ENCODE data around the gene SPSB1. TPM values are rescaled to one million over a fixed set of nuclear protein-coding genes. Genes with fewer than 3 reads are reported as not detected.

Gene SPSB1
- total and polyA plus RNA-seq, 2 experiments from 2014 or later, result 4.6 to 5.4 TPM

GRCh38 chr1:9413071-9413876, 120.6 kb downstream of the SPSB1 start:
- peak; percentile 80 to 94 for DNase-seq (ENCODE audit: low read depth in 1 of 2, low spot score in 1 of 2)
- H3K27me3 ChIP-seq, result no peaks in the 10 kb centered on the region
- no peaks in the 10 kb centered on the region for H3K36me3 ChIP-seq
- TF ChIP-seq, protein P1, sequence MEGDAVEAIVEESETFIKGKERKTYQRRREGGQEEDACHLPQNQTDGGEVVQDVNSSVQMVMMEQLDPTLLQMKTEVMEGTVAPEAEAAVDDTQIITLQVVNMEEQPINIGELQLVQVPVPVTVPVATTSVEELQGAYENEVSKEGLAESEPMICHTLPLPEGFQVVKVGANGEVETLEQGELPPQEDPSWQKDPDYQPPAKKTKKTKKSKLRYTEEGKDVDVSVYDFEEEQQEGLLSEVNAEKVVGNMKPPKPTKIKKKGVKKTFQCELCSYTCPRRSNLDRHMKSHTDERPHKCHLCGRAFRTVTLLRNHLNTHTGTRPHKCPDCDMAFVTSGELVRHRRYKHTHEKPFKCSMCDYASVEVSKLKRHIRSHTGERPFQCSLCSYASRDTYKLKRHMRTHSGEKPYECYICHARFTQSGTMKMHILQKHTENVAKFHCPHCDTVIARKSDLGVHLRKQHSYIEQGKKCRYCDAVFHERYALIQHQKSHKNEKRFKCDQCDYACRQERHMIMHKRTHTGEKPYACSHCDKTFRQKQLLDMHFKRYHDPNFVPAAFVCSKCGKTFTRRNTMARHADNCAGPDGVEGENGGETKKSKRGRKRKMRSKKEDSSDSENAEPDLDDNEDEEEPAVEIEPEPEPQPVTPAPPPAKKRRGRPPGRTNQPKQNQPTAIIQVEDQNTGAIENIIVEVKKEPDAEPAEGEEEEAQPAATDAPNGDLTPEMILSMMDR (IDR thresholded peaks at IDR 0.05; ENCODE audit: low read depth, low read length), result no peak
- no peaks in the 10 kb centered on the region for H3K9me3 ChIP-seq (ENCODE audit: low read depth)
- peak overlapping the region; percentile 91 for H3K27ac ChIP-seq
- H3K4me1 ChIP-seq (ENCODE audit: low read depth), result peaks cover 32% of the 10 kb centered on the region
- H3K4me3 ChIP-seq, result no peak overlapping the region

DNA sequence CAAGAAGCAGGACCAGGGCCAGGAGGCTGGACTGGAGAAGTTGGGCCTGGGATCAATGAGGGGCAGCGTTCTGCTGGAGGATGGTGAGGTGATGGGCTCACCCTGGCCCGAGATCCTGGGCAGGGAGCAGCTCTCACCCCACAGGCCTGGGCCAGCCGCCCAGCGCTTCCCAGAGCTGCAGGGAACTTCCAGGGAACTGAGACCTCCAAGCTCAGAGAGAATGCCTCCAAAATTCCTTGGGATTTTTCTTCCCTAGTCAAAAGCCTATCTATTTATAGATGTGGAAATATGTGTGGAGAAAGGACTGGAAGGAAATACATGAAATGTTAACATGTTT, 121.2 kb downstream of the SPSB1 start:
- Histone ChIP-seq H3K27ac (peak overlapping the region; percentile 91), H3K4me1 (ENCODE audit: low read depth) (peaks cover 32% of the 10 kb centered on the region), H3K36me3 (no peaks in the 10 kb centered on the region), H3K27me3 (no peaks in the 10 kb centered on the region), H3K4me3 (no peak overlapping the region), H3K9me3 (ENCODE audit: low read depth) (no peaks in the 10 kb centered on the region)
- peak in 1 of 2 donors; percentile 24 for DNase-seq (ENCODE audit: low read depth in 1 of 2, low spot score in 1 of 2)
- TF ChIP-seq, protein P1 (IDR thresholded peaks at IDR 0.05; ENCODE audit: low read depth, low read length), result no peak

DNA sequence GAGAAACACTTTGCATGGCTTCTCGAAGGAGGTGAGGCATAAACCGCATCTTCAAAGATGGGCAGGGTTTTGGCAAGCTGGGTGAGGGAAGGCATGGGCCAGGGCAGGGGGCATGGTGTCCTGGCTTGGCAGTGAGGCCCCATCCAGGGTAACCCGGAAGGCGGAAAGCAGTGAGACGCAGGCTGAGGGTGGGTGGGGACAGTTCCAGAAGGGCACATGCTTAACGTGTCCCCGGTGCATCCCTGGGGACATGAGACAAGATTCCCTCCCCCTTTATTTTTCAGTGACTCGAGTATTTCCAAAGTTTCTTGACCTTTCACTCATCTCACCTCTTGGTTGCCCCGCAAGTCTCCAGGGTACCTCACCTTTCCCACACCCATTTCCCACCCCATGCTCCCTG, 123.8 kb downstream of the SPSB1 start:
- TF ChIP-seq, protein P1 (IDR thresholded peaks at IDR 0.05; ENCODE audit: low read depth, low read length), result no peak
- no peak overlapping the region for H3K4me3 ChIP-seq
- no peaks in the 10 kb centered on the region for H3K36me3 ChIP-seq
- no peaks in the 10 kb centered on the region for H3K27me3 ChIP-seq
- peaks cover 26% of the 10 kb centered on the region for H3K4me1 ChIP-seq (ENCODE audit: low read depth)
- no peak for DNase-seq (ENCODE audit: low read depth in 1 of 2, low spot score in 1 of 2)
- no peaks in the 10 kb centered on the region for H3K9me3 ChIP-seq (ENCODE audit: low read depth)
- H3K27ac ChIP-seq, result no peak overlapping the region

- Histone ChIP-seq H3K36me3 (no peaks in the 10 kb centered on the region), H3K9me3 (ENCODE audit: low read depth) (no peaks in the 10 kb centered on the region), H3K27me3 (no peaks in the 10 kb centered on the region), H3K4me3 (no peak overlapping the region), H3K27ac (no peak overlapping the region), H3K4me1 (ENCODE audit: low read depth) (peaks cover 26% of the 10 kb centered on the region)
- TF ChIP-seq, protein P1 (IDR thresholded peaks at IDR 0.05; ENCODE audit: low read depth, low read length), result no peak
- no peak for DNase-seq (ENCODE audit: low read depth in 1 of 2, low spot score in 1 of 2)
Observed at GRCh38 chr1:9416918-9417500, 124.3 kb downstream of the SPSB1 start.

DNA sequence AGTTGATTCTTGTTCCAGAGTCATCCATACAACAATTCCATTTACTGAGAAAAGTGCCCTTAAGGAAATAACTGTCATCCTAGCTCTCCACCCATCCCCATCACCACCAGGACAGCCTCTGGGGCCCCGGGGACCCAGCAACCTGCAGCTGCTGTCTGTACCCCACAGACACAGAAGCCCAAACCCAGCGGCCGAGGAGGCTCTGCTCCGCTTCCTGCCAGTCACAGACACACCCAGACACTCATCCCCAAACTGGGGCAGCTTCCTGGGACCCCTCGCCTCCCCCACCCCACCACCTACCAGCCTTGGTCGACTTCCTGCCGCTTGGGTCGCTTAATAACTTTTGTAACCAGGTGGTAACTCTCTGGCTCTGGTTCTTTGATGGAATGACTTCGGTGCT, 125.0 kb downstream of the SPSB1 start:
- TF ChIP-seq, protein P1 (IDR thresholded peaks at IDR 0.05; ENCODE audit: low read depth, low read length), result no peak
- Histone ChIP-seq H3K27me3 (no peaks in the 10 kb centered on the region), H3K4me1 (ENCODE audit: low read depth) (peaks cover 20% of the 10 kb centered on the region), H3K27ac (no peak overlapping the region), H3K36me3 (no peaks in the 10 kb centered on the region), H3K9me3 (ENCODE audit: low read depth) (no peaks in the 10 kb centered on the region), H3K4me3 (no peak overlapping the region)
- no peak for DNase-seq (ENCODE audit: low read depth in 1 of 2, low spot score in 1 of 2)

Measured in cardiac muscle cell (in vitro differentiated cells and primary cell).